ENCODE data around the gene EIF4G3.
A peak's percentile ranks its signal among the peaks of the same experiment; 100 is the strongest.

Gene EIF4G3

DNA sequence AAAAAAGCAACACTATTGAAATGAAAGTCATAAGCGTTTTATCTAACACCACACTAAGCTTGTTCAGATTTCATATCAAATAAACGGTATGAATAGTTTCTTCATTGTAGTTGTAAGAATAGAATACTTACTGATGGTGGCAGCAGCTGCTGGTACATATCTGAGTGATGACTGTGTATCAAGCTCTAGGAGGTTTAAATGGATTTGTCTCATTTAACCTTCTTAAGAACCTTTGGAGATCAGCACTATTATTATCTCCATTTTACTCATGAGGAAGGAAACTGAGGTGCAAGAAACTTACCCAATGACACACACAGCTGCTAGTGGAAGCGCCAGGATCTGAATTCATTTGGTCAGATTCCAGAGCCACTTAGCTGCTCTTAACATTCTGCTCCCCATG, 104.0 kb downstream of the EIF4G3 start:
- Histone ChIP-seq H3K4me3 (ENCODE audit: low read depth, low read length) (no peak overlapping the region), H3K36me3 (replicated peaks) (no peaks in the 10 kb centered on the region), H3K27ac (no peak overlapping the region), H3K27me3 (replicated peaks) (no peaks in the 10 kb centered on the region)
- DNase-seq, result peak; percentile 57
- in situ Hi-C loops (cut with HindIII; ENCODE audit: low pct_ligation_motif_present, low sequenced_read_pairs), result no loop called here
- TF ChIP-seq, protein P1, sequence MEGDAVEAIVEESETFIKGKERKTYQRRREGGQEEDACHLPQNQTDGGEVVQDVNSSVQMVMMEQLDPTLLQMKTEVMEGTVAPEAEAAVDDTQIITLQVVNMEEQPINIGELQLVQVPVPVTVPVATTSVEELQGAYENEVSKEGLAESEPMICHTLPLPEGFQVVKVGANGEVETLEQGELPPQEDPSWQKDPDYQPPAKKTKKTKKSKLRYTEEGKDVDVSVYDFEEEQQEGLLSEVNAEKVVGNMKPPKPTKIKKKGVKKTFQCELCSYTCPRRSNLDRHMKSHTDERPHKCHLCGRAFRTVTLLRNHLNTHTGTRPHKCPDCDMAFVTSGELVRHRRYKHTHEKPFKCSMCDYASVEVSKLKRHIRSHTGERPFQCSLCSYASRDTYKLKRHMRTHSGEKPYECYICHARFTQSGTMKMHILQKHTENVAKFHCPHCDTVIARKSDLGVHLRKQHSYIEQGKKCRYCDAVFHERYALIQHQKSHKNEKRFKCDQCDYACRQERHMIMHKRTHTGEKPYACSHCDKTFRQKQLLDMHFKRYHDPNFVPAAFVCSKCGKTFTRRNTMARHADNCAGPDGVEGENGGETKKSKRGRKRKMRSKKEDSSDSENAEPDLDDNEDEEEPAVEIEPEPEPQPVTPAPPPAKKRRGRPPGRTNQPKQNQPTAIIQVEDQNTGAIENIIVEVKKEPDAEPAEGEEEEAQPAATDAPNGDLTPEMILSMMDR (IDR thresholded peaks at IDR 0.05; ENCODE audit: low read depth, low read length, missing control alignments), result no peak

DNA sequence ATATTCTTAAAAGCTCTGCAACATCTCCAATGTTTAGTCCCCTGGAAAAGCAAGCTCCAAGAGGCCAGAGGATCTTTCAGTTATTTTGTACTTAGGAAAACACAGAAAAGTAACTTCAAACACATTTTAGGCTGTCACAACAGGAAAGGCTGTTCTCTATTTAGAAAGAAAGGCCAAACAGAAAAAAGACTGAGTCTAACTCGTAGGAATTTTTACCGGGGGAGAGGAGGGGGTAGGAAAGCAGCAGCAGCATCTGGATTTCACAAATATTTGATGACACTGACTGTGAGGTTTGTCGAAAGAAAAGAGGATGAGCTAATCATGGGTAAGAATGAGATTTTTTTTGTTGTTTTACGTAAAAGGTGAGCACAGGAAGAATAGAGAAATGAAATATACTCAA, 107.1 kb downstream of the EIF4G3 start:
- DNase-seq, result peak; percentile 42
- H3K27ac ChIP-seq, result peak overlapping the region; percentile 23
- H3K4me3 ChIP-seq (ENCODE audit: low read depth, low read length), result no peak overlapping the region
- no peaks in the 10 kb centered on the region for H3K36me3 ChIP-seq (replicated peaks)
- H3K27me3 ChIP-seq (replicated peaks), result no peaks in the 10 kb centered on the region
- in situ Hi-C loops (cut with HindIII; ENCODE audit: low pct_ligation_motif_present, low sequenced_read_pairs), result no loop called here
- TF ChIP-seq, protein P1 (IDR thresholded peaks at IDR 0.05; ENCODE audit: low read depth, low read length, missing control alignments), result no peak

DNA sequence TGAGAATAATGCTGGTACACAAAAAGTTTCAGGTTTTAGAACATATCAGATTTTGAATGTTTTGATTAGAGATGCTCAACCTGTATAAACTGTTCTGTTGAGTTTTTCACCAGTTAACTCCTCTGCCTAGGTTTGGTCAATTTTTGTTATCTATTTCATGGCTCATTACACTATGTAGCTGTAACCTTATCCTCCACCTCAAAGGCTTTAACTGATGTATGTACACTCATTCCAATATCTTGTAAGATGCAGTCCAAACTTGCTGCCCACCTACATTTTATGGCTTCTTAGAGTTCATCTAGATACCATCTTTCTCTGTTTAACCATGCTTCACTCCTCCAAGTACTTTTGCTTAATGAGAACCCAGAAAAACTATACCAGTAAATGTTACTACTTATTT, 107.8 kb downstream of the EIF4G3 start:
- peak overlapping the region; percentile 23 for H3K27ac ChIP-seq
- in situ Hi-C loops (cut with HindIII; ENCODE audit: low pct_ligation_motif_present, low sequenced_read_pairs), result no loop called here
- H3K27me3 ChIP-seq (replicated peaks), result no peaks in the 10 kb centered on the region
- no peaks in the 10 kb centered on the region for H3K36me3 ChIP-seq (replicated peaks)
- TF ChIP-seq, protein P1 (IDR thresholded peaks at IDR 0.05; ENCODE audit: low read depth, low read length, missing control alignments), result no peak
- no peak overlapping the region for H3K4me3 ChIP-seq (ENCODE audit: low read depth, low read length)
- no peak for DNase-seq

DNA sequence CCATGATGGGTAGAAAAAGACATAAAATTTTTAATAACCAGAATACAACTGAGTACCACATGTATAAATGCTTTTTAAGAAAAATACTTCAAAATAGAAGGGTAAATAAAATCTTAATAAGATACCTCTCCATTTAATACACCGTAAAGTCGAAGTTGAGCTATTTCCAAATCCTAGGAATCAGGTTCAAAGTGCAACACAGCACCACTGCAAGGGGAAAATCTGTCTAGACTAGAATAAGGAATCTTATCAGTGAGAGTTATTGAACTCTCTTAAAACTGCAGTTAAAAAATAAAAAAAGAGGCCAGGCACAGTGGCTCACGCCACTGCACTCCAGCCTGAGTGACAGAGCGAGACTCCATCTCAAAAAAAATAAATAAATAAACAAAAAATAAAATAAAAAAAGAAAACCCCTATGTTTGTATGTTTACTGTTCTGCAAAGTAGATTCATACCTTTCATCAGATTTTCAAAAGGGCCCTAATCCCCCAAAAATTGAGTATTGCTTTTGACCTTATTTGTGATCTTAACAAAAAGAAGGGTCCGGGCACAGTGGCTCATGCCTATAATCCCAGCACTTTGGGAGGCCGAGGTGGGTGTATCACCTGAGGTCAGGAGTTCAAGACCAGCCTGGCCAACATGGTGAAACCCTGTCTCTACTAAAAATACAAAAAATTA, 109.0 kb downstream of the EIF4G3 start:
- Histone ChIP-seq H3K27me3 (replicated peaks) (no peaks in the 10 kb centered on the region), H3K4me3 (ENCODE audit: low read depth, low read length) (no peak overlapping the region), H3K27ac (no peak overlapping the region), H3K36me3 (replicated peaks) (no peaks in the 10 kb centered on the region)
- no peak for DNase-seq
- TF ChIP-seq, protein P1 (IDR thresholded peaks at IDR 0.05; ENCODE audit: low read depth, low read length, missing control alignments), result no peak
- in situ Hi-C loops (cut with HindIII; ENCODE audit: low pct_ligation_motif_present, low sequenced_read_pairs), result no loop called here

DNA sequence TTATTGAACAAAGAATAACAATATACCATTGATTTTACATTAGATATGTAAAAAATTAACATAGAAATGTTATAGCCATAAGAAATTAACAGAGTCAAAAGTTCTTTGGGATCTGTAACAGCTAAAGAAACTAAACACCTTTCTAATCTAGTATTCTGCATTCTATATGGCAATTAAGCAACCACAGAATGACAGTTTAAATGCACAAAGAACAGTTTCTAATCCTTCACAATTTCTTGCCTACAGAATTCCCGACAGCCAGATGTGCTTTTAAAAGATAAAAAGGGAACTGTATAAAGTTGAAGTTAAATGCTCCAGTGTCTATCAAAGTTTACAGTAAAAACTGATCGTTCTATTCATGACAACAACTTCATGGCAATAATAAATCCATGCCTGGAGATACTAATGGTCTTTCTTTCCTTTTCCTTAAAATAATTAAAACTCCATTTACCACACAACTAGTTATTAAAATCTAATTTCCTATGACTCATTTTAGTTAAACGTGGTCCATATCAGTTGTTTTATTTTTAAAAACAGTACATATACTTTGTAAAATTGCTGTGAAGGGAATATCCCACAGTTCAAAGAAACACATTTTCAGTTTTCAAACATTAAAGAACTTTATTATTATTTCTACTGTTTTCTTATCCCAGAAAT, 110.2 kb downstream of the EIF4G3 start:
- no peak overlapping the region for H3K4me3 ChIP-seq (ENCODE audit: low read depth, low read length)
- no peak overlapping the region for H3K27ac ChIP-seq
- H3K27me3 ChIP-seq (replicated peaks), result no peaks in the 10 kb centered on the region
- TF ChIP-seq, protein P1 (IDR thresholded peaks at IDR 0.05; ENCODE audit: low read depth, low read length, missing control alignments), result no peak
- no peak for DNase-seq
- in situ Hi-C loops (cut with HindIII; ENCODE audit: low pct_ligation_motif_present, low sequenced_read_pairs), result no loop called here
- H3K36me3 ChIP-seq (replicated peaks), result no peaks in the 10 kb centered on the region

All from brain microvascular endothelial cell (primary cell).